Peyer's patch (tissue), 4 donors: ENCODE measurements around the gene ABLIM2. TPM values are rescaled to one million over a fixed set of nuclear protein-coding genes. Genes with fewer than 3 reads are reported as not detected.

ENCODE experiments used
- DNase-seq, 3 donors: peaks; one replicate each; pipeline ENCODE4 v3.0.0-alpha.2; 2017 to 2019
- H3K27ac ChIP-seq, 4 donors: fragments of 200-600 bp; sonication (generic); one replicate each; pipeline ENCODE4 v1.5.1; 2016 to 2019
- H3K27me3 ChIP-seq, 2 donors: fragments of 200-600 bp; sonication (generic); one replicate each; pipeline ENCODE4 v1.5.1; 2019
- H3K36me3 ChIP-seq, 3 donors: fragments of 200-600 bp; sonication (generic); one replicate each; pipeline ENCODE4 v1.5.1; 2016 to 2019
- H3K4me1 ChIP-seq, 4 donors: fragments of 200-600 bp; sonication (generic); one replicate each; pipeline ENCODE4 v1.5.1; 2016 to 2019
- H3K4me3 ChIP-seq, 4 donors: fragments of 200-600 bp; sonication (generic); 1 replicate in 3 of 4; 2 replicates in 1 of 4; pipeline ENCODE4 v1.5.1; 2016 to 2019; ENCODE audit warnings: mild to moderate bottlenecking in 1 of 4
- H3K9me3 ChIP-seq, 4 donors: fragments of 200-600 bp; sonication (generic); one replicate each; pipeline ENCODE4 v1.5.1; 2016 to 2019; ENCODE audit warnings: mild to moderate bottlenecking in 1 of 4
- CTCF ChIP-seq, 6 experiments: fragments of 450-650 bp in 4 of 6; fragments of 200-600 bp in 2 of 6; sonication (generic) in 1 of 6; IDR thresholded peaks; one replicate each; pipeline ENCODE4 v1.5.1; 2017 to 2019; ENCODE audit warnings: antibody characterized with exemption in 6 of 6, mild to moderate bottlenecking in 3 of 6, moderate library complexity in 1 of 6
- POLR2A ChIP-seq, 2 donors: fragments of 450-650 bp; IDR thresholded peaks; one replicate each; pipeline ENCODE4 v1.5.1; 2017; ENCODE audit warnings: antibody characterized with exemption in 2 of 2, mild to moderate bottlenecking in 2 of 2, moderate library complexity in 2 of 2
- total RNA-seq, 4 donors: library from RNA; depleted of rRNA; stranded (reverse); fragments of >200 nt; gene quantifications; one replicate each; pipeline ENCODE4 v1.1.0, GENCODE V29; 2016

Gene ABLIM2
- total RNA-seq, 4 donors from 2014 or later, result 9.0 to 24.2 (median 11.7) TPM

DNA sequence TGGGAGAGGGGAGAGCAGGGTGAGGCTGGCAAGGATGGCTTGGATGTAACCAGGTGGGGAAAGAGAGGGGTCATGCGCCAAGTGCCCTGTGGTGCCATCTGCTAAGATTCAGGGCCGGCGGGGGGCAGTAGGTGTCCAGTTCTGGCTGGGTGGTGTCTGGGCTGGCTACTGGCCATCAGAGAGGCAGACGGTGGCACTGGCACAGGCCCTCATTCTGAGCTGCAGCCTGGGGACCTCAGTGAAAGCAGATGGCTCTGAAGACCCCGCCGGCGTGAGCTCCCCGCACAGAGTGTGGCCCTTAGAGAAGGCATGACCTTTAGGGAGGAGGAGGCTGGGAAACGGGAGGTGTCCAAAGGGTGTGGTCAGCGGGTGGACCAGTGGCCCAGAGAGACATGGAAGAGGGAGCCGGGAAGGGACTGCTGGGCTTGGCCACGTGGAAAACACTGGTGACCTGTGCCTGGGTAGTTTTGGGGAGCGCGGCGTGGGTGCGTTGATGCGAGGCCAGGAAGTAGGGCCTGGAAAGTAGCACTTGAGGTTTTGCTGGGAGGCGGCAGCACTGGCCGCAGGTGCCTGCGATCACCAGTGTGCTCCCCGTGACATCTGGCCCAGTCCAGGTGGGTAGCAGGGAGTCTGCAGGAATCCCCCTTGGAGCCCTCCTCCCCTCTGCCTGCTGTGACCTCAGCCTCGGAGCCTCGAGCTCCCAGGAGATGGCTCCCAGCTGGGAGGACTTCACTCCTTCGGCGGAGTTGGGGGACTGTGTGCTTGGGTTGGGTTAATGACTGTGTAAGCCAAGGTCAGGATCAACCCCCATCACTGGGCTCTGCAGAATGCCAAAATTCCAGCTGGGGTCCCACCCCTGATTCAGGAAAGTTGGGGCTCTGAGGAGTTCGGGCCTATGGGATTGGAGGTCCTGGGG lies 31.2 kb upstream of the ABLIM2 start:
- no peaks in the 10 kb centered on the region for H3K9me3 ChIP-seq
- no peak overlapping the region for H3K4me3 ChIP-seq
- peaks cover 0 to 14% (median 0%) of the 10 kb centered on the region in 4 donors for H3K4me1 ChIP-seq
- peak overlapping the region in 2 of 4 donors; percentile 72 to 80 for H3K27ac ChIP-seq
- no peak for DNase-seq
- TF ChIP-seq CTCF (IDR thresholded peaks at IDR 0.05) (no peak), POLR2A (IDR thresholded peaks at IDR 0.05) (no peak)
- no peaks in the 10 kb centered on the region for H3K36me3 ChIP-seq
- H3K27me3 ChIP-seq, result no peaks in the 10 kb centered on the region

DNA sequence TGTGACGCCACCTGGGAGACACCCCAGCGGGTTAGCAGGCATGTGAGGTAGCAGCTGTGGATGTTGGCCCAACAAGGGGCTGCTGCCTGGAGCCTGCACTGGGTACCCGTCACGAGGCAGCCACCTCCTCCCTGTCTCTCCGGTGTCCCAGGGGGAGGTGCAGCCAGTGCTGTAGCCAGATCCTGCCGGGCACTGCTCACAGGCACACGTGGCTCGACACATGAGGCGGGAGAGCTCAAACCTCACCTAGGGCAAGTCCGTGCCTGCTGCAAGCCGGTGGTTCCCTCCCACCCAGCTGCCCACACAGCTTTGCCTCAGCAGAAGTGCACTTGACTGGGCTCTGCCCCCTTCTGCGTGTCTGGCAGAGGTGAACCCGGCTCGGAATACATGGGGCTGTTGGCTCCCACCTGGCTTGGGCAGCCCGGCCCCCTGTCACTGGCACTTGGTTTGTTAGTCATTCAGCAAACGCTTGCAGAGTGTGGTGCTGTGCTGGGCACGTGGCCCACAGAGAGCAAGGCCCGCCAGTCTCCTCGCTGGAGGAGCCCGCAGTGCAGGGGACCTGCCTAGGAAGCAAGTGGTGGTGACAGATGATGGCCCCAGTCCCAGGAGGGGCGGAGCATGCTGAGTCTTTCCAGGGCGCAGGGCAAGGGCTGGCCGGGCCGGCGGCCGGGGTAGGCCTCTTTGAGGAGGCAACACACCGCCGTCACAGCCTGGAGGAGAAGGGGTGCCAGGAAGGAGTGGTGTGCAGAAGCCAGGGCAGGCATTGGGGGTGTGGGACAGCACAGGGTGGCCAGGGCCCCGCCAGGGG lies 30.3 kb upstream of the ABLIM2 start:
- peaks cover 0 to 14% (median 0%) of the 10 kb centered on the region in 4 donors for H3K4me1 ChIP-seq
- TF ChIP-seq POLR2A (IDR thresholded peaks at IDR 0.05), result no peak
- no peak for TF ChIP-seq CTCF (IDR thresholded peaks at IDR 0.05)
- H3K4me3 ChIP-seq, result no peak overlapping the region
- no peaks in the 10 kb centered on the region for H3K9me3 ChIP-seq
- DNase-seq, result no peak
- no peak overlapping the region for H3K27ac ChIP-seq
- no peaks in the 10 kb centered on the region for H3K36me3 ChIP-seq
- H3K27me3 ChIP-seq, result no peaks in the 10 kb centered on the region

DNA sequence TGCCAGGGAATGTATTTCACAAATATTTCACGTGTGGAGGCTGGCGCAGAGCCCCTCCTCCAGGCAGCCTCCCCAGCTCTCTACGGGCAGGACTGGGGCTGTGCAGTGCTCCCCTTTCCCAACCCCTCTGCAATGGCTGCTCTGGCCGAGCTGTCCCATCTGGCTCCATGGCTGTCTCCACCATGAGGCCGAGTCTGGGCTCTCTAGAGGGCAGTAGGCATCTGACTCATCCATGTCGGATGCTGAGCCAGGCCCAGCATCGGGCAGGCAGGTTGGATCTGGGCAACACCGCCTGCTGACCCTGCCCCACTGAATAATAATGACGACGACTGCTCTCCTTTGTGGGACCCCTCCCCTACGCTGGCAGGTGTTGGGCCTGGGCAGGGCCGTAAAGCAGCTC lies 29.5 kb upstream of the ABLIM2 start:
- Histone ChIP-seq H3K27ac (no peak overlapping the region), H3K27me3 (no peaks in the 10 kb centered on the region), H3K9me3 (no peaks in the 10 kb centered on the region), H3K36me3 (no peaks in the 10 kb centered on the region), H3K4me3 (no peak overlapping the region), H3K4me1 (peaks cover 0 to 21% (median 0%) of the 10 kb centered on the region in 4 donors)
- no peak for TF ChIP-seq CTCF (IDR thresholded peaks at IDR 0.05)
- no peak for TF ChIP-seq POLR2A (IDR thresholded peaks at IDR 0.05)
- no peak for DNase-seq

GRCh38 chr4:8185930-8186329 lies 27.3 kb upstream of the ABLIM2 start:
- H3K27me3 ChIP-seq, result no peaks in the 10 kb centered on the region
- H3K4me1 ChIP-seq, result peaks cover 0 to 37% (median 0%) of the 10 kb centered on the region in 4 donors
- no peak for TF ChIP-seq CTCF (IDR thresholded peaks at IDR 0.05)
- no peak for TF ChIP-seq POLR2A (IDR thresholded peaks at IDR 0.05)
- no peak for DNase-seq
- H3K27ac ChIP-seq, result no peak overlapping the region
- H3K9me3 ChIP-seq, result no peaks in the 10 kb centered on the region
- H3K4me3 ChIP-seq, result no peak overlapping the region
- no peaks in the 10 kb centered on the region for H3K36me3 ChIP-seq

DNA sequence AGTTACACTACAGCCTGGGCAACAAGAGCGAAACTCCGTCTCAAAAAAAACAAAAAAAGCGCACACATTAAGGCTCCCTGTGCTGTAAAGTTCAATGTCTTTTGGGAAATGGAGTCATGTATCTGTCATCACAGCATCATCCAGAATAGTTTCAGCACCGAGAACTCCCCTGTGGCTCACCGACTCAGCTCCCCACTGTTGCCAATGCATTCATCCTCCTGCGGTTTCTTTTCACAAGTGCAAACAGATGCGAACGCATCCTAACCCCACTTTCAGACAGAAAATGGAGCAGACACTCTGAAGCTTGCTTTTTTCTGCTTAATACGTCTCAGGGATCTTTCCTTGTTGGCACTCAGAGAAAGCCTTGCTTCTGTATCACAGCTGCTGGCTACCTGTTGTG lies 26.7 kb upstream of the ABLIM2 start:
- DNase-seq, result no peak
- no peaks in the 10 kb centered on the region for H3K9me3 ChIP-seq
- H3K36me3 ChIP-seq, result no peaks in the 10 kb centered on the region
- TF ChIP-seq CTCF (IDR thresholded peaks at IDR 0.05), result no peak
- TF ChIP-seq POLR2A (IDR thresholded peaks at IDR 0.05), result no peak
- H3K27me3 ChIP-seq, result no peaks in the 10 kb centered on the region
- H3K4me3 ChIP-seq, result no peak overlapping the region
- peaks cover 0 to 31% (median 0%) of the 10 kb centered on the region in 4 donors for H3K4me1 ChIP-seq
- H3K27ac ChIP-seq, result no peak overlapping the region
